Loucy (cell line): Measurements from ENCODE around the gene SPACDR.

Experiments used
- CTCF ChIP-seq: fragments of 200-600 bp; sonication (generic); conservative IDR thresholded peaks from 2 replicates; pipeline ENCODE4 v1.5.1; 2014; ENCODE audit warnings: mild to moderate bottlenecking, antibody characterized with exemption, low read length
- EZH2phosphoT487 ChIP-seq: fragments of 200-600 bp; IDR thresholded peaks from 2 replicates; pipeline ENCODE4 v1.6.1; 2018; ENCODE audit warnings: antibody characterized with exemption, mild to moderate bottlenecking, moderate library complexity, borderline replicate concordance

GRCh38 chr7:100426516-100426915 lies 37.5 kb downstream of the SPACDR start:
- no peak for TF ChIP-seq CTCF
- TF ChIP-seq EZH2phosphoT487: no peak
